Ovary (tissue), 9 donors: ENCODE measurements around the gene C1QA. TPM values are rescaled to one million over a fixed set of nuclear protein-coding genes. Genes with fewer than 3 reads are reported as not detected.

Experiments used
- DNase-seq, 5 donors: peaks; one replicate each; pipeline ENCODE4 v3.0.0-alpha.2; 2019 to 2020
- H3K27ac ChIP-seq, 2 donors: fragments of 200-600 bp; one replicate each; pipeline versions ENCODE4 v1.5.1 to v1.8.0; 2019 to 2022
- H3K27me3 ChIP-seq: fragments of 200-600 bp; one replicate; pipeline ENCODE4 v1.8.0; 2022
- H3K36me3 ChIP-seq: fragments of 200-600 bp; sonication (generic); one replicate; pipeline ENCODE4 v1.5.1; 2019
- H3K4me1 ChIP-seq: one replicate; pipeline ENCODE4 v1.8.1; 2013; ENCODE audit warnings: mild to moderate bottlenecking, moderate library complexity; ENCODE audit not compliant: insufficient read depth
- H3K4me3 ChIP-seq: fragments of 200-600 bp; sonication (generic); one replicate; pipeline ENCODE4 v1.5.1; 2017
- H3K9me3 ChIP-seq, 2 donors: fragments of 200-600 bp in 1 of 2; sonication (generic) in 1 of 2; one replicate each; pipeline versions ENCODE4 v1.5.1 to v1.8.1; 2013 to 2019; ENCODE audit warnings: mild to moderate bottlenecking in 1 of 2, moderate library complexity in 1 of 2
- CTCF ChIP-seq, 3 donors: fragments of 450-650 bp in 2 of 3; fragments of 200-600 bp in 1 of 3; IDR thresholded peaks; one replicate each; pipeline versions ENCODE4 v1.5.1 to v1.8.0; 2016 to 2022; ENCODE audit warnings: antibody characterized with exemption in 3 of 3, mild to moderate bottlenecking in 1 of 3
- EP300 ChIP-seq: sonication (generic); formaldehyde crosslinking; IDR thresholded peaks from one replicate; pipeline ENCODE4 v1.6.1; 2017; ENCODE audit warnings: antibody characterized with exemption
- POLR2A ChIP-seq: fragments of 450-650 bp; IDR thresholded peaks from one replicate; pipeline ENCODE4 v1.6.1; 2017; ENCODE audit warnings: antibody characterized with exemption, mild to moderate bottlenecking, moderate library complexity
- WGBS, 3 donors: extraction: QIAGEN DNeasy Blood & Tissue Kit in 1 of 3; methylation state at CpG; one replicate each; pipeline versions ENCODE4 v1.1.5 to v1.1.7; 2013 to 2017; 5-methylcytosine and 5-hydroxymethylcytosine counted together
- intact Hi-C, 4 donors: fragments of 100-400 bp; cut with DNase I; formaldehyde crosslinking; loops; one replicate each; pipeline versions ENCODE4 v1.11.0 to v1.15.1; 2022 to 2023
- polyA plus RNA-seq, 2 donors: library from polyadenylated mRNA; stranded (reverse); fragments of 200-250 nt in 1 of 2; fragments of 350-450 nt in 1 of 2; fragmentation: Illumina TruSeq in 1 of 2; extraction: RNeasy Lipid Tissue Mini Kit (QIAGEN cat#74804) in 1 of 2; gene quantifications; one replicate each; pipeline ENCODE4 v1.2.3, GENCODE V29; 2013 to 2014
- total RNA-seq, 7 donors: library from RNA; depleted of rRNA in 2 of 7; stranded (reverse); fragments of >200 nt in 2 of 7; fragmentation: NEBNext Ultra II Directional in 3 of 7; extraction: Animal tissue kit (Norgen Biotek cat#: 25700) in 3 of 7; gene quantifications; one replicate each; pipeline versions ENCODE4 v1.1.0 to v1.2.4, GENCODE V29; 2016 to 2023
- donor health status: DM: no; HTN: no; CAD: no; lungs with moderate emphysema.
- donor health status: DM: no; HTN: no; CAD: no.
- donor health status: Bipolar disorder and iron deficiency.
- donor health status: DM: yes; HTN: yes; CAD: no.
- donor health status: DM: no; HTN: no; CAD: no.
- donor health status: DM: yes; HTN: yes; CAD: no.

The C1QA gene
- total and polyA plus RNA-seq, 9 donors = 26.8 to 89.6 (median 52.7) TPM

GRCh38 chr1:22658385-22659163, 22.1 kb downstream of the C1QA start:
- intact Hi-C loops = no loop called here
- H3K27me3 ChIP-seq = no peaks in the 10 kb centered on the region
- H3K9me3 ChIP-seq = no peaks in the 10 kb centered on the region
- no peak for DNase-seq
- H3K36me3 ChIP-seq = no peaks in the 10 kb centered on the region
- no peaks in the 10 kb centered on the region for H3K4me1 ChIP-seq
- 64 to 77% (median 71%) methylated on average over 3 of the region's 3 CpGs for WGBS, 3 donors
- H3K27ac ChIP-seq = no peak overlapping the region
- H3K4me3 ChIP-seq = no peak overlapping the region
- TF ChIP-seq POLR2A (no peak), CTCF (IDR thresholded peaks at IDR 0.05) (no peak), EP300 (no peak)

- 92 to 95% (median 94%) methylated on average over 19 of the region's 19 CpGs for WGBS, 3 donors
- no peak overlapping the region for H3K27ac ChIP-seq
- H3K27me3 ChIP-seq = no peaks in the 10 kb centered on the region
- H3K4me3 ChIP-seq = no peak overlapping the region
- H3K9me3 ChIP-seq = no peaks in the 10 kb centered on the region
- no peak for DNase-seq
- no peaks in the 10 kb centered on the region for H3K36me3 ChIP-seq
- TF ChIP-seq EP300 = no peak
- TF ChIP-seq CTCF (IDR thresholded peaks at IDR 0.05) = no peak
- no peak for TF ChIP-seq POLR2A
- H3K4me1 ChIP-seq = no peaks in the 10 kb centered on the region
- intact Hi-C loops = no loop called here
Observed at GRCh38 chr1:22660716-22661241, 24.4 kb downstream of the C1QA start.

GRCh38 chr1:22661880-22662279, 25.5 kb downstream of the C1QA start:
- no peak for TF ChIP-seq POLR2A
- TF ChIP-seq EP300 = no peak
- no peak for TF ChIP-seq CTCF (IDR thresholded peaks at IDR 0.05)
- Histone ChIP-seq H3K4me3 (no peak overlapping the region), H3K27ac (no peak overlapping the region), H3K4me1 (no peaks in the 10 kb centered on the region), H3K36me3 (no peaks in the 10 kb centered on the region), H3K27me3 (no peaks in the 10 kb centered on the region), H3K9me3 (no peaks in the 10 kb centered on the region)
- 79 to 92% (median 90%) methylated on average over 2 of the region's 2 CpGs for WGBS, 3 donors
- DNase-seq = no peak
- intact Hi-C loops = no loop called here

GRCh38 chr1:22662318-22662717, 25.9 kb downstream of the C1QA start:
- no peaks in the 10 kb centered on the region for H3K4me1 ChIP-seq
- intact Hi-C loops = no loop called here
- H3K9me3 ChIP-seq = no peaks in the 10 kb centered on the region
- no peaks in the 10 kb centered on the region for H3K36me3 ChIP-seq
- no peaks in the 10 kb centered on the region for H3K27me3 ChIP-seq
- H3K27ac ChIP-seq = no peak overlapping the region
- no peak for DNase-seq
- TF ChIP-seq POLR2A (no peak), CTCF (IDR thresholded peaks at IDR 0.05) (no peak), EP300 (no peak)
- 71 to 77% (median 74%) methylated on average over 5 of the region's 5 CpGs for WGBS, 3 donors
- H3K4me3 ChIP-seq = no peak overlapping the region
